Lower lobe of right lung (tissue), 2 donors: Measurements from ENCODE around the gene SLC66A2. TPM values are rescaled to one million over a fixed set of nuclear protein-coding genes. Genes with fewer than 3 reads are reported as not detected.
"Not testable (repeated sequence)": the region's sequence is repeated elsewhere in the genome, so short reads cannot be mapped to it uniquely, and the experiment has no call there.

Experiments used
- ATAC-seq, 2 donors: fragments of 200-7000 bp; cut with Tn5 transposase; one replicate each; pipeline ENCODE4 v1.9.1; 2020 to 2022; ENCODE audit warnings: mild to moderate bottlenecking in 2 of 2, moderate library complexity in 2 of 2
- DNase-seq: peaks from one replicate; pipeline ENCODE4 v3.0.0-alpha.2; 2020
- H3K27ac ChIP-seq: fragments of 200-600 bp; one replicate; pipeline ENCODE4 v1.8.0; 2022
- H3K27me3 ChIP-seq: fragments of 200-600 bp; one replicate; pipeline ENCODE4 v1.8.0; 2022; ENCODE audit warnings: low read depth
- H3K36me3 ChIP-seq: fragments of 200-600 bp; one replicate; pipeline ENCODE4 v1.8.0; 2022; ENCODE audit warnings: mild to moderate bottlenecking
- H3K4me1 ChIP-seq: fragments of 200-600 bp; one replicate; pipeline ENCODE4 v1.8.0; 2022
- H3K4me3 ChIP-seq: fragments of 200-600 bp; one replicate; pipeline ENCODE4 v1.8.0; 2022; ENCODE audit warnings: mild to moderate bottlenecking
- H3K9me3 ChIP-seq: fragments of 200-600 bp; one replicate; pipeline ENCODE4 v1.8.0; 2022
- intact Hi-C: fragments of 100-400 bp; cut with DNase I; formaldehyde crosslinking; loops from one replicate; pipeline ENCODE4 v1.11.0; 2022
- total RNA-seq: library from RNA; stranded (reverse); fragmentation: NEBNext Ultra II Directional; extraction: Animal tissue kit (Norgen Biotek cat#: 25700); gene quantifications from one replicate; pipeline ENCODE4 v1.2.1, GENCODE V29; 2021
- TF ChIP-seq, protein P1 (sequence below): fragments of 200-600 bp; IDR thresholded peaks from one replicate; pipeline ENCODE4 v1.8.0; 2022; ENCODE audit warnings: antibody characterized with exemption, mild to moderate bottlenecking
- donor health status: DM: no; HTN: yes; CAD: no; lungs with severe emphysema.

SLC66A2 gene
- total RNA-seq, 1 donor from 2014 or later: 54.2 TPM

DNA sequence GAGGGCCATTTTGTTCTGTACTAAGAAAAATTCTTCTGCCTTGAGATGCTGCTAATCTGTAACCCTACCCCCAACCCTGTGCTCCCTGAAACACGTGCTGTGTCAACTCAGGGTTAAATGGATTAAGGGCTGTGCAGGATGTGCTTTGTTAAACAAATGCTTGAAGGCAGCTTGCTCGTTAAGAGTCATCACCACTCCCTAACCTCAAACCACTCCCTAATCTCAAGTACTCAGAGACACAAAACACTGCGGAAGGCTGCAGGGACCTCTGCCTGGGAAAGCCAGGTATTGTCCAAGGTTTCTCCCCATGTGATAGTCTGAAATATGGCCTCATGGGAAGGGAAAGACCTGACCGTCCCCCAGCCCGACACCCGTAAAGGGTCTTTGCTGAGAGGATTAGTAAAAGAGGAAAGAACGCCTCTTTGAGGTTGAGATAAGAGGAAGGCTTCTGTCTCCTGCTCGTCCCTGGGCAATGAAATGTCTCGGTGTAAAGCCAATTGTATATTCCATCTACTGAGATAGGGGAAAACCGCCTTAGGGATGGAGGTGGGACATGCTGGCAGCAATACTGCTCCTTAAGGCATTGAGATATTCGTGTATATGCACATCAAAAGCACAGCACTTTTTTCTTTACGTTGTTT is 8.8 kb upstream of the SLC66A2 start:
- H3K4me3 ChIP-seq, H3K36me3 ChIP-seq, H3K27me3 ChIP-seq, intact Hi-C loops, ATAC-seq, H3K9me3 ChIP-seq: not testable (repeated sequence)
- Histone ChIP-seq H3K27ac (peak overlapping the region; percentile 85), H3K4me1 (peaks cover 40% of the 10 kb centered on the region)
- TF ChIP-seq, protein P1, sequence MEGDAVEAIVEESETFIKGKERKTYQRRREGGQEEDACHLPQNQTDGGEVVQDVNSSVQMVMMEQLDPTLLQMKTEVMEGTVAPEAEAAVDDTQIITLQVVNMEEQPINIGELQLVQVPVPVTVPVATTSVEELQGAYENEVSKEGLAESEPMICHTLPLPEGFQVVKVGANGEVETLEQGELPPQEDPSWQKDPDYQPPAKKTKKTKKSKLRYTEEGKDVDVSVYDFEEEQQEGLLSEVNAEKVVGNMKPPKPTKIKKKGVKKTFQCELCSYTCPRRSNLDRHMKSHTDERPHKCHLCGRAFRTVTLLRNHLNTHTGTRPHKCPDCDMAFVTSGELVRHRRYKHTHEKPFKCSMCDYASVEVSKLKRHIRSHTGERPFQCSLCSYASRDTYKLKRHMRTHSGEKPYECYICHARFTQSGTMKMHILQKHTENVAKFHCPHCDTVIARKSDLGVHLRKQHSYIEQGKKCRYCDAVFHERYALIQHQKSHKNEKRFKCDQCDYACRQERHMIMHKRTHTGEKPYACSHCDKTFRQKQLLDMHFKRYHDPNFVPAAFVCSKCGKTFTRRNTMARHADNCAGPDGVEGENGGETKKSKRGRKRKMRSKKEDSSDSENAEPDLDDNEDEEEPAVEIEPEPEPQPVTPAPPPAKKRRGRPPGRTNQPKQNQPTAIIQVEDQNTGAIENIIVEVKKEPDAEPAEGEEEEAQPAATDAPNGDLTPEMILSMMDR: peak; percentile 5
- DNase-seq: peak; percentile 48

DNA sequence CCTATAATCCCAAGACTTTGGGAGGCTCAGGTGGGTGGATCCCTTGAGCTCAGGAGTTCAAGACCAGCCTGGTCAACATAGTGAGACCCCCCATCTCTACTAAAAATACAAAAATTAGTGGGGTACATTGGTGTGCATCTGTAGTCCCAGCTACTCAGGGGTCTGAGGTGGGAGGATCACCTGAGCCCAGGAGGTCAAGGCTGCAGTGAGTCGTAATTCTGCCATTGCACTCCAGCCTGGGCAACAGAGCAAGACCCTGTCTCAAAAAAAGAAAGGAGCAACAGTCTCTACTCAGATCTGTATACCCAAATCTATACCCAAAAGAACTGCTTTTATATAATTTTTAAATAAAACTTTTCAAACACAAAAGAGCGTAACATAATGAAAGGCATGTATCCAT is 7.5 kb upstream of the SLC66A2 start:
- Histone ChIP-seq H3K4me1 (peaks cover 43% of the 10 kb centered on the region), H3K27me3 (no peaks in the 10 kb centered on the region), H3K9me3 (no peaks in the 10 kb centered on the region), H3K27ac (no peak overlapping the region), H3K36me3 (no peaks in the 10 kb centered on the region), H3K4me3 (no peak overlapping the region)
- intact Hi-C loops: no loop called here
- ATAC-seq: no peak
- TF ChIP-seq, protein P1: no peak
- peak; percentile 11 for DNase-seq

DNA sequence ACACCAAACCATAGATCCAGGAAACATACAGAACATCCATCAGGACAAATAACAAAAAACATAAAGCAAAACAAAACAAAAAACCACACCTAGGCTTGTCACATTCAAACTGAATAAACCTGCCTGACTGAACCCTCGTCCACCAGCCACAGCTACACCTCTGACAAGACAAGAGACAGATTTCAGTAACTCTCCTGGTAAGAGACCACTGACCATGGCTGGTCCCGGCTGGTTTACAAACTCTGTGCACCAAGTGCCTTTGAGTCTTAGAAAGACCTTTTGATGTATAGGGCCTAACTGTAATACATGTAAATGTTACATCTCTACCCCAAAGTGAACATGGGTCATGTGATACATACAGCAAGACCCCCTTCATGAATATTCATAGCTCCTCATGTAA is 4.8 kb upstream of the SLC66A2 start:
- Histone ChIP-seq H3K27me3 (no peaks in the 10 kb centered on the region), H3K27ac (no peak overlapping the region), H3K4me3 (no peak overlapping the region), H3K36me3 (no peaks in the 10 kb centered on the region), H3K9me3 (no peaks in the 10 kb centered on the region), H3K4me1 (peaks cover 31% of the 10 kb centered on the region)
- ATAC-seq: no peak
- intact Hi-C loops: no loop called here
- peak; percentile 11 for DNase-seq
- TF ChIP-seq, protein P1: no peak

DNA sequence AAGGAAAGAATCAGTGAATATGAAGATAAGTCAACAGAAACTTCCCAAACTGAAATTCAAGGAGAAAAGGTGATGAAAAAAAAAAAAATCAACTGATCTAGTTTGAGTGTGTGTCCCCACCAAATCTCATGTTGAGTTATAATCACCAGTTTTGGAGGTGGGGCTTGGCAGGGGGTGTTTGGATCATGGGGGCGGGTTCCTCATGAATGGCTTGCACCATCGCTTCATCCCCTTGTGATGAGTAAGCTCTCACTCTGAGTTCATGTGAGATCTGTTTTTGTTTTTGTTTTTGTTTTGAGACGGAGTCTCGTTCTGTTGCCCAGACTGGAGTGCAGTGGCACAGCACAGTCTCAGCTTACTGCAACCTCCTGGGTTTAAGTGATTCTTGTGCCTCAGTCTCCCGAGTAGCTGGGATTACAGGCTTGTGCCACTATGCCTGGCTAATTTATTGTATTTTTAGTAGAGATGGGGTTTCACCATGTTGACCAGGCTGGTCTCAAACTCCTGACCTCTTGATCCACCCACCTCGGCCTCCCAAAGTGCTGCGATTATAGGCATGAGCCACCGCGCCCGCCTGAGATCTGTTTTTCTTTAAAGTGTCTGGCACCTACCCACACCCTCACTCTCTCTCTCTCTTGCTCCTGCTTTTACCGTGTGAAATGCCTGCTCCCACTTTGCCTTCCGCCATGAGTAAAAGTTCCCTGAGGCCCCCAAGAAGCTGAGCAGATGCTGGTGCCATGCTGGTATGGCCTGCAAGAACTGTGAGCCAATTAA is 4.0 kb upstream of the SLC66A2 start:
- ATAC-seq: no peak

DNA sequence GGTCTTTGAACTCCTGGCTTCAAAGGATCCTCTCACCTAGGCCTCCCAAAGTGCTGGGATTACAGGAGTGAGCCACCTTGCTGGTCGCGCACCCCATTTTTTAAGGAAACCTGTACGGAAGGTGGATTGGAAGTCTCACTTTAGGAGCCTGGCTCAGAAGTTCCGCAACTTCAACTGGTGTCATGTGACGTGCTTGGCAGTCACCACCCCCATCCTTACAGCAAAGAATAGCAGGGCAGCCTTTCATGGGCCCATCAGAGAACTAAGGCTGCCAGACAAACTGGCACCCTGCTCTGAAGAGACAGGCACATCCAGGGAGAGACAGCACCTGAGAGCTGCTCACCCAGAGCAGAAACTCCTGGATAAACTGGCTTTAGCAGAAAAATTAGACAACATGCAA is 3.3 kb upstream of the SLC66A2 start:
- Histone ChIP-seq H3K27me3 (no peaks in the 10 kb centered on the region), H3K4me3 (no peak overlapping the region), H3K9me3 (no peaks in the 10 kb centered on the region), H3K36me3 (no peaks in the 10 kb centered on the region), H3K27ac (peak overlapping the region; percentile 65), H3K4me1 (peaks cover 26% of the 10 kb centered on the region)
- TF ChIP-seq, protein P1: no peak
- intact Hi-C loops: no loop called here
- peak; percentile 56 for DNase-seq
- no peak for ATAC-seq

More for the DNA sequence above, 4.0 kb upstream of the SLC66A2 start:
- no peaks in the 10 kb centered on the region for H3K27me3 ChIP-seq
- DNase-seq: peak; percentile 14
- no peaks in the 10 kb centered on the region for H3K9me3 ChIP-seq
- no peaks in the 10 kb centered on the region for H3K36me3 ChIP-seq
- peaks cover 23% of the 10 kb centered on the region for H3K4me1 ChIP-seq
- no peak overlapping the region for H3K4me3 ChIP-seq
- H3K27ac ChIP-seq: peak overlapping the region; percentile 65
- intact Hi-C loops: no loop called here
- TF ChIP-seq, protein P1: no peak
